ENCODE results near the gene FLYWCH2. TPM values are rescaled to one million over a fixed set of nuclear protein-coding genes. Genes with fewer than 3 reads are reported as not detected.

The FLYWCH2 gene
- total and polyA plus RNA-seq, 9 of the 15 experiments (the other 6 are each of a cell fraction or from before 2014, with no cell fraction given): 0.70 to 55.5 (median 7.6) TPM

DNA sequence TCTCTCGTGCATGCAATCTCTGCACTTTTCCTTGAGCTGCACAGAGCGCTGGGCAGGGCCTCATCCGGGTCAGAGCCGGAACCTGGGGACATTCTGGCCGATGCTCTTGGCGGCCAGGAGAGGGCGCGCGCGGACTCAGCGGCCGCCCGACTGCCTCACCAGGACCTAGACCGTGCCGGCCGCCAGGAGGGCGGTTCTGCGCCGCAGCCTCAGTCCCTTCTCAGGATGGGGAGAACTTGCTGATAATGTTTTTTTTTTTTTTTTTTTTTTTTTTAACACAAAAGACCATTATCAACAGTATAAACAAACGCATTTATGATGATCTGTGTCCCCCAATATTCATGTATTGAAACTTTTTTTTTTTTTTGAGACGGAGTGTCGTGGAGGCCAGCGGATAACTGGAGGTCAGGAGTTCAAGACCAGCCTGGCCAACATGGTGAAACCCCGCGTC, 8.1 kb upstream of the FLYWCH2 start:
- ATAC-seq: peak; percentile 100
- 0 out of 2 replicates have a peak overlapping the region, but pooled peaks have one; percentile 50 for H3K4me2 ChIP-seq (ENCODE audit: insufficient read depth, low read length)
- TF ChIP-seq SRF (CRISPR knock-in tag; IDR thresholded peaks at IDR 0.05) (0 out of 4 replicates have a peak, but pooled peaks of 1 of the 2 experiments have one; percentile 14), RCOR1 (IDR thresholded peaks at IDR 0.05; ENCODE audit: borderline replicate concordance in 1 of 2, low read depth in 2 of 2, low read length in 2 of 2) (peak in 1 of 2 experiments; percentile 71; a peak in 2 of 4 replicates), HLTF (IDR thresholded peaks at IDR 0.05) (no peak), NRF1 (conservative IDR thresholded peaks at IDR 0.05 in 1 of 2, IDR thresholded peaks at IDR 0.05 in 1 of 2) (peak in 1 of 2 experiments; percentile 52; a peak in 3 of 4 replicates), CREB1 (IDR thresholded peaks at IDR 0.05) (no peak), CREB1 (CRISPR knock-in tag; IDR thresholded peaks at IDR 0.05) (peak; percentile 35; the same call in 1 of the 2 replicates), ESRRA (IDR thresholded peaks at IDR 0.05; ENCODE audit: borderline replicate concordance, low read depth) (no peak; the same call in 1 of the 2 replicates), GABPB1 (CRISPR knock-in tag; IDR thresholded peaks at IDR 0.05) (peak; percentile 64; the same call in 1 of the 2 replicates), KLF13 (tag; IDR thresholded peaks at IDR 0.05; ENCODE audit: borderline replicate concordance, low read depth) (peak; percentile 23; the same call in 1 of the 2 replicates), JUND (IDR thresholded peaks at IDR 0.05; ENCODE audit: borderline replicate concordance, low read depth, low read length) (0 out of 2 replicates have a peak, but pooled peaks have one; percentile 18), JUND (tag; IDR thresholded peaks at IDR 0.05; ENCODE audit: borderline replicate concordance, low read depth, low read length) (peak; percentile 12; the same call in 1 of the 3 replicates), RBFOX2 (IDR thresholded peaks at IDR 0.05; ENCODE audit: low read depth, low read length) (0 out of 2 replicates have a peak, but pooled peaks have one; percentile 28), ZKSCAN1 (IDR thresholded peaks at IDR 0.05; ENCODE audit: low read depth, low read length) (0 out of 2 replicates have a peak, but pooled peaks have one; percentile 41), ARID2 (IDR thresholded peaks at IDR 0.05) (peak; percentile 34; the same call in 1 of the 2 replicates), ADNP (tag; IDR thresholded peaks at IDR 0.05) (peak; percentile 34; the same call in 1 of the 2 replicates), TEAD1 (CRISPR knock-in tag; IDR thresholded peaks at IDR 0.05) (0 out of 4 replicates have a peak, but pooled peaks of 1 of the 2 experiments have one; percentile 21)
- TF ChIP-seq, protein P1, sequence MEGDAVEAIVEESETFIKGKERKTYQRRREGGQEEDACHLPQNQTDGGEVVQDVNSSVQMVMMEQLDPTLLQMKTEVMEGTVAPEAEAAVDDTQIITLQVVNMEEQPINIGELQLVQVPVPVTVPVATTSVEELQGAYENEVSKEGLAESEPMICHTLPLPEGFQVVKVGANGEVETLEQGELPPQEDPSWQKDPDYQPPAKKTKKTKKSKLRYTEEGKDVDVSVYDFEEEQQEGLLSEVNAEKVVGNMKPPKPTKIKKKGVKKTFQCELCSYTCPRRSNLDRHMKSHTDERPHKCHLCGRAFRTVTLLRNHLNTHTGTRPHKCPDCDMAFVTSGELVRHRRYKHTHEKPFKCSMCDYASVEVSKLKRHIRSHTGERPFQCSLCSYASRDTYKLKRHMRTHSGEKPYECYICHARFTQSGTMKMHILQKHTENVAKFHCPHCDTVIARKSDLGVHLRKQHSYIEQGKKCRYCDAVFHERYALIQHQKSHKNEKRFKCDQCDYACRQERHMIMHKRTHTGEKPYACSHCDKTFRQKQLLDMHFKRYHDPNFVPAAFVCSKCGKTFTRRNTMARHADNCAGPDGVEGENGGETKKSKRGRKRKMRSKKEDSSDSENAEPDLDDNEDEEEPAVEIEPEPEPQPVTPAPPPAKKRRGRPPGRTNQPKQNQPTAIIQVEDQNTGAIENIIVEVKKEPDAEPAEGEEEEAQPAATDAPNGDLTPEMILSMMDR (IDR thresholded peaks at IDR 0.05 in 2 of 3, conservative IDR thresholded peaks at IDR 0.05 in 1 of 3; ENCODE audit: insufficient read depth in 2 of 3, low read depth in 1 of 3, low read length in 3 of 3): peak; percentile 97 to 99 (median 98)
- TF ChIP-seq, protein P2, sequence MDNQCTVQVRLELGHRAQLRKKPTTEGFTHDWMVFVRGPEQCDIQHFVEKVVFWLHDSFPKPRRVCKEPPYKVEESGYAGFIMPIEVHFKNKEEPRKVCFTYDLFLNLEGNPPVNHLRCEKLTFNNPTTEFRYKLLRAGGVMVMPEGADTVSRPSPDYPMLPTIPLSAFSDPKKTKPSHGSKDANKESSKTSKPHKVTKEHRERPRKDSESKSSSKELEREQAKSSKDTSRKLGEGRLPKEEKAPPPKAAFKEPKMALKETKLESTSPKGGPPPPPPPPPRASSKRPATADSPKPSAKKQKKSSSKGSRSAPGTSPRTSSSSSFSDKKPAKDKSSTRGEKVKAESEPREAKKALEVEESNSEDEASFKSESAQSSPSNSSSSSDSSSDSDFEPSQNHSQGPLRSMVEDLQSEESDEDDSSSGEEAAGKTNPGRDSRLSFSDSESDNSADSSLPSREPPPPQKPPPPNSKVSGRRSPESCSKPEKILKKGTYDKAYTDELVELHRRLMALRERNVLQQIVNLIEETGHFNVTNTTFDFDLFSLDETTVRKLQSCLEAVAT (IDR thresholded peaks at IDR 0.05): peak in 1 of 2 experiments; percentile 64; a peak in 2 of 4 replicates

More for the DNA sequence above, 8.1 kb upstream of the FLYWCH2 start:
- Histone ChIP-seq H3K27me3 (ENCODE audit: control insufficient read depth in 2 of 2, insufficient read depth in 2 of 2, low read length in 2 of 2) (no peaks in the 10 kb centered on the region), H3K9me1 (ENCODE audit: control insufficient read depth, insufficient read depth, low read length) (no peaks in the 10 kb centered on the region), H3K4me1 (replicated peaks in 1 of 2; ENCODE audit: control insufficient read depth in 2 of 2, insufficient read depth in 2 of 2, low read length in 2 of 2) (peaks cover 0 to 11% of the 10 kb centered on the region in 2 experiments; a peak in 3 of 5 replicates), H3K9ac (ENCODE audit: insufficient read depth in 1 of 2, low read depth in 2 of 2, low read length in 2 of 2) (no peak overlapping the region), H3K36me3 (ENCODE audit: control insufficient read depth, insufficient read depth, low read length) (no peaks in the 10 kb centered on the region), H3K27ac (ENCODE audit: extremely low read depth, low read depth, low read length) (no peak overlapping the region), H2AFZ (ENCODE audit: low read depth, low read length) (peak overlapping the region; percentile 54; the same call in 1 of the 2 replicates), H4K20me1 (replicated peaks; ENCODE audit: control insufficient read depth, insufficient read depth, low read length) (no peaks in the 10 kb centered on the region), H3K4me3 (no peak overlapping the region), H3K9me3 (replicated peaks; ENCODE audit: control insufficient read depth, insufficient read depth, low read depth, low read length) (peaks cover 3% of the 10 kb centered on the region), H3K79me2 (ENCODE audit: control insufficient read depth, insufficient read depth, low read length) (no peaks in the 10 kb centered on the region)
- DNase-seq (ENCODE audit: extremely low read depth in 1 of 4, low spot score in 3 of 4) (peak; percentile 82 to 88 (median 86)), FAIRE-seq (peak; percentile 78)
- CTCF ChIA-PET (ENCODE audit: low intra/inter-chr PET ratio): interaction anchor here (0.6 to 2.9 kb wide), 8 partner anchors 31 to 445 kb away, joined by 3 to 24 read pairs (median 6); no protein-coding TSS in a partner anchor
- WGBS (ENCODE audit: insufficient coverage, low coverage, missing lambda C conversion rate): 18% methylated on average over 13 of the region's 25 CpGs
- POLR2A ChIA-PET: interaction anchor here (0.6 to 1.0 kb wide), 3 partner anchors 8 to 77 kb away, joined by 3 to 5 read pairs (median 5); partner anchors contain the start of genes FLYWCH1 and FLYWCH2
- in situ Hi-C loops (cut with MboI): loop anchor here (5.0 kb wide), 2 partner anchors 37 to 38 kb away; partner anchors contain the start of gene FLYWCH1
- no TSS peak for BruUV-seq (replicated peaks)
- intact Hi-C loops (cut with micrococcal nuclease): loop anchor here (1.0 to 5.0 kb wide), 3 partner anchors 30 to 107 kb away; partner anchors contain the start of gene PKMYT1
